Mammary epithelial cell (primary cell): ENCODE data around the gene AKAP6.

Source experiments
- EZH2 ChIP-seq: IDR thresholded peaks from 2 replicates; pipeline ENCODE4 v1.6.1; 2012; ENCODE audit warnings: low read length, inconsistent platforms, borderline replicate concordance
- TF ChIP-seq, protein P1 (sequence below), 2 donors: IDR thresholded peaks in 1 of 2; conservative IDR thresholded peaks in 1 of 2; 2 replicates each; pipeline ENCODE4 v1.5.1; 2011 to 2012; ENCODE audit warnings: inconsistent platforms in 2 of 2, low read length in 2 of 2, mild to moderate bottlenecking in 2 of 2, control low read depth in 1 of 2, low read depth in 1 of 2; ENCODE audit not compliant: insufficient read depth in 1 of 2; ENCODE audit errors: extremely low read depth in 1 of 2

DNA sequence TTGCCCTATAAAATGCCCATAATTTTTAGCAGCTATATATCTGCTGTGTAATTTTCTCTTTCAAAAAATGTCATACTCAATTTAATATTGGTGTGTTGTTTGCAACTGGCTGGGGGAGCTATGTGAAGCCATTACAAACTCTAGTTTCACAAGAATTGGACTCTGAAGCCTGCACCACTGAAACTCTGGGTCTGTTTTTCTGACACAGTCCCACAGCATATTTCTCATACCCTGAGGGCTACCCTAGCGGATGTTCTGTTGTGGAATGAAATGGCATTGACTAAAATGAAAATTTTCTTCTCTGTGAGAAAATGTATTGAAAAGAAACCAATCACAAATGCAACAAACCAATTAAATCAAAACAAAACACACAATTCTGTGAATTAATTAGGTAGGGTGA lies 325.0 kb downstream of the AKAP6 start:
- TF ChIP-seq, protein P1, sequence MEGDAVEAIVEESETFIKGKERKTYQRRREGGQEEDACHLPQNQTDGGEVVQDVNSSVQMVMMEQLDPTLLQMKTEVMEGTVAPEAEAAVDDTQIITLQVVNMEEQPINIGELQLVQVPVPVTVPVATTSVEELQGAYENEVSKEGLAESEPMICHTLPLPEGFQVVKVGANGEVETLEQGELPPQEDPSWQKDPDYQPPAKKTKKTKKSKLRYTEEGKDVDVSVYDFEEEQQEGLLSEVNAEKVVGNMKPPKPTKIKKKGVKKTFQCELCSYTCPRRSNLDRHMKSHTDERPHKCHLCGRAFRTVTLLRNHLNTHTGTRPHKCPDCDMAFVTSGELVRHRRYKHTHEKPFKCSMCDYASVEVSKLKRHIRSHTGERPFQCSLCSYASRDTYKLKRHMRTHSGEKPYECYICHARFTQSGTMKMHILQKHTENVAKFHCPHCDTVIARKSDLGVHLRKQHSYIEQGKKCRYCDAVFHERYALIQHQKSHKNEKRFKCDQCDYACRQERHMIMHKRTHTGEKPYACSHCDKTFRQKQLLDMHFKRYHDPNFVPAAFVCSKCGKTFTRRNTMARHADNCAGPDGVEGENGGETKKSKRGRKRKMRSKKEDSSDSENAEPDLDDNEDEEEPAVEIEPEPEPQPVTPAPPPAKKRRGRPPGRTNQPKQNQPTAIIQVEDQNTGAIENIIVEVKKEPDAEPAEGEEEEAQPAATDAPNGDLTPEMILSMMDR (conservative IDR thresholded peaks at IDR 0.05 in 1 of 2, IDR thresholded peaks at IDR 0.05 in 1 of 2; ENCODE audit: extremely low read depth in 1 of 2, insufficient read depth in 1 of 2, low read depth in 1 of 2, low read length in 2 of 2): no peak
- no peak for TF ChIP-seq EZH2
